WI38 (cell line): ENCODE results near the gene CDC27.

ENCODE experiments used
- H3K4me3 ChIP-seq: 2 replicates; pipeline ENCODE4 v1.5.1; 2011; ENCODE audit warnings: low read depth, mild to moderate bottlenecking, control low read depth, low read length
- TF ChIP-seq, protein P1 (sequence below): IDR thresholded peaks from 2 replicates; pipeline ENCODE4 v1.5.1; 2012; ENCODE audit warnings: low read depth, mild to moderate bottlenecking, control low read depth, low read length

The CDC27 gene

DNA sequence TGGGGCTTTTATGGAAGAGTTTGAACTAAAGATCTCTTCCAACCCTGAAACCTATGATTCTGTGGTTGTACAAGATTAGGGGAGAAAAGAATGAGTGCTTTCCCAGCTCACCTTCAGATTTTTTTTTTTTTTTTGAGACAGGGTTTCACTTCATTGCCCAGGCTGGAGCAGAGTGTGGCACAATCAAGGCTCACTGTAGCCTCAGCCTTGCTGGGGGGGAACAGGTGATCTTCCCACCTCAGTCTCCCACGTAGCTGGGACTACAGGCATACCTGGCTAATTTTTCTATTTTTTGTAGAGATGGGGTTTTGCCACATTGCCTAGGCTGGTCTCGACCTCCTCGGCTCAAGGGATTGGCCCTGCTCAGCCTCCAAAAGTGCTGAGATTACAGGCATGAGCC, 42.8 kb upstream of the CDC27 start:
- TF ChIP-seq, protein P1, sequence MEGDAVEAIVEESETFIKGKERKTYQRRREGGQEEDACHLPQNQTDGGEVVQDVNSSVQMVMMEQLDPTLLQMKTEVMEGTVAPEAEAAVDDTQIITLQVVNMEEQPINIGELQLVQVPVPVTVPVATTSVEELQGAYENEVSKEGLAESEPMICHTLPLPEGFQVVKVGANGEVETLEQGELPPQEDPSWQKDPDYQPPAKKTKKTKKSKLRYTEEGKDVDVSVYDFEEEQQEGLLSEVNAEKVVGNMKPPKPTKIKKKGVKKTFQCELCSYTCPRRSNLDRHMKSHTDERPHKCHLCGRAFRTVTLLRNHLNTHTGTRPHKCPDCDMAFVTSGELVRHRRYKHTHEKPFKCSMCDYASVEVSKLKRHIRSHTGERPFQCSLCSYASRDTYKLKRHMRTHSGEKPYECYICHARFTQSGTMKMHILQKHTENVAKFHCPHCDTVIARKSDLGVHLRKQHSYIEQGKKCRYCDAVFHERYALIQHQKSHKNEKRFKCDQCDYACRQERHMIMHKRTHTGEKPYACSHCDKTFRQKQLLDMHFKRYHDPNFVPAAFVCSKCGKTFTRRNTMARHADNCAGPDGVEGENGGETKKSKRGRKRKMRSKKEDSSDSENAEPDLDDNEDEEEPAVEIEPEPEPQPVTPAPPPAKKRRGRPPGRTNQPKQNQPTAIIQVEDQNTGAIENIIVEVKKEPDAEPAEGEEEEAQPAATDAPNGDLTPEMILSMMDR: no peak
- no peak overlapping the region for H3K4me3 ChIP-seq

- no peak overlapping the region for H3K4me3 ChIP-seq
- TF ChIP-seq, protein P1: no peak
Measured at GRCh38 chr17:47231334-47231733, 42.2 kb upstream of the CDC27 start.

DNA sequence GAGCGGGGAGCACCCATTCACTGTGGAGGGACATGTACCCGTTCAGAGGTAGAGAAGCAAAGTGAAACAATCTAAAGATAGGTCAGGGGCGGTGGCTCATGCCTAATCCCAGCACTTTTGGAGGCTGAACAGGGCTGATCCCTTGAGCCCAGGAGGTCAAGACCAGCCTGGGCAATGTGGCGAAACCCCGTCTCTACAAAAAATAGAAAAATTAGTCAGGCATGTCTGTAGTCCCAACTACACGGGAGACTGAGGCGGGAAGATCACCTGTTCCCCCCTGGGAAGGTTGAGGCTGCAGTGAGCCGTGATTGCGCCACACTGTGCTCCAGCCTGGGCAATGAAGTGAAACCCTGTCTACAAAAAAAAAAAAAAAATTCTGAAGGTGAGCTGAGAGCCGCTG, 41.8 kb upstream of the CDC27 start:
- TF ChIP-seq, protein P1: no peak
- H3K4me3 ChIP-seq: no peak overlapping the region

- peak overlapping the region; percentile 39; the same call in 1 of the 2 replicates for H3K4me3 ChIP-seq
Measured at GRCh38 chr17:47229535-47230443, 40.7 kb upstream of the CDC27 start.

GRCh38 chr17:47227862-47228261, 38.8 kb upstream of the CDC27 start:
- TF ChIP-seq, protein P1: no peak
- H3K4me3 ChIP-seq: no peak overlapping the region

More at GRCh38 chr17:47229535-47230443, 40.7 kb upstream of the CDC27 start:
- TF ChIP-seq, protein P1: peak; percentile 100

GRCh38 chr17:47225911-47226688, 37.0 kb upstream of the CDC27 start:
- TF ChIP-seq, protein P1: no peak
- no peak overlapping the region for H3K4me3 ChIP-seq
